Thymus (tissue), 11 donors: Measurements from ENCODE around the gene STX10. TPM values are rescaled to one million over a fixed set of nuclear protein-coding genes. Genes with fewer than 3 reads are reported as not detected.
A peak's percentile ranks its signal among the peaks of the same experiment; 100 is the strongest.
"Not testable (repeated sequence)": the region's sequence is repeated elsewhere in the genome, so short reads cannot be mapped to it uniquely, and the experiment has no call there.

ENCODE experiments used
- DNase-seq, 9 donors: peaks; one replicate each; pipeline ENCODE4 v3.0.0-alpha.2; 2013; ENCODE audit warnings: low spot score in 9 of 9, low read depth in 6 of 9, missing footprints in 1 of 9
- H3K27ac ChIP-seq, 2 donors: one replicate each; pipeline ENCODE4 v1.5.1; 2013; ENCODE audit warnings: control low read depth in 1 of 2, low read depth in 1 of 2, low read length in 1 of 2, mild to moderate bottlenecking in 1 of 2, moderate library complexity in 1 of 2
- H3K27me3 ChIP-seq, 2 donors: one replicate each; pipeline ENCODE4 v1.5.1; 2013; ENCODE audit warnings: low read length in 1 of 2; ENCODE audit not compliant: control insufficient read depth in 2 of 2, insufficient read depth in 1 of 2
- H3K36me3 ChIP-seq, 2 donors: one replicate each; pipeline ENCODE4 v1.5.1; 2013; ENCODE audit warnings: low read length in 1 of 2, mild to moderate bottlenecking in 1 of 2, moderate library complexity in 1 of 2; ENCODE audit not compliant: control insufficient read depth in 2 of 2, insufficient read depth in 2 of 2
- H3K4me1 ChIP-seq, 2 donors: one replicate each; pipeline ENCODE4 v1.5.1; 2013; ENCODE audit warnings: low read length in 2 of 2; ENCODE audit not compliant: control insufficient read depth in 2 of 2, insufficient read depth in 2 of 2
- H3K4me3 ChIP-seq, 2 donors: one replicate each; pipeline ENCODE4 v1.5.1; 2013; ENCODE audit warnings: low read length in 2 of 2, control low read depth in 1 of 2, mild to moderate bottlenecking in 1 of 2
- H3K9me3 ChIP-seq, 2 donors: one replicate each; pipeline ENCODE4 v1.5.1; 2013; ENCODE audit warnings: low read length in 1 of 2, mild to moderate bottlenecking in 1 of 2; ENCODE audit not compliant: control insufficient read depth in 2 of 2, insufficient read depth in 1 of 2
- WGBS: extraction: QIAGEN DNeasy Blood & Tissue Kit; methylation state at CpG from one replicate; pipeline ENCODE4 v1.1.7; 2013; 5-methylcytosine and 5-hydroxymethylcytosine counted together
- polyA plus RNA-seq: library from polyadenylated mRNA; stranded (reverse); fragments of 200-250 nt; gene quantifications from one replicate; pipeline ENCODE4 v1.2.3, GENCODE V29; 2013
- total RNA-seq: library from RNA; stranded (reverse); fragments of 120-200 nt; gene quantifications from one replicate; pipeline ENCODE4 v1.2.4, GENCODE V29; 2013
- donor health status: healthy.

STX10 gene
- total and polyA plus RNA-seq, 2 donors = 47.9 to 101 TPM

GRCh38 chr19:13171146-13171545 lies 21.0 kb upstream of the STX10 start:
- DNase-seq = no peak
- peaks cover 12 to 48% of the 10 kb centered on the region in 2 donors for H3K4me1 ChIP-seq
- H3K36me3 ChIP-seq = no peaks in the 10 kb centered on the region
- no peak overlapping the region for H3K27ac ChIP-seq
- WGBS = 97% methylated on average over 7 of the region's 7 CpGs
- no peaks in the 10 kb centered on the region for H3K27me3 ChIP-seq
- no peak overlapping the region for H3K4me3 ChIP-seq
- H3K9me3 ChIP-seq = peaks cover 2 to 5% of the 10 kb centered on the region in 2 donors

GRCh38 chr19:13169769-13170168 lies 19.6 kb upstream of the STX10 start:
- Histone ChIP-seq H3K36me3 (no peaks in the 10 kb centered on the region), H3K4me1 (peaks cover 18 to 61% of the 10 kb centered on the region in 2 donors), H3K4me3 (no peak overlapping the region), H3K9me3 (peaks cover 2 to 5% of the 10 kb centered on the region in 2 donors), H3K27ac (peak overlapping the region in 1 of 2 donors; percentile 77), H3K27me3 (no peaks in the 10 kb centered on the region)
- no peak for DNase-seq
- WGBS = 95% methylated on average over 5 of the region's 5 CpGs

GRCh38 chr19:13166151-13166550 lies 16.0 kb upstream of the STX10 start:
- not testable (repeated sequence) for H3K27me3 ChIP-seq, H3K36me3 ChIP-seq, H3K9me3 ChIP-seq, H3K4me3 ChIP-seq, DNase-seq, H3K27ac ChIP-seq
- 98% methylated on average over 3 of the region's 3 CpGs for WGBS
- peaks cover 37 to 86% of the 10 kb centered on the region in 2 donors for H3K4me1 ChIP-seq

GRCh38 chr19:13165162-13165997 lies 15.2 kb upstream of the STX10 start:
- Histone ChIP-seq H3K27ac (peak overlapping the region; percentile 88 to 97), H3K27me3 (no peaks in the 10 kb centered on the region), H3K9me3 (peaks cover 0 to 5% of the 10 kb centered on the region in 2 donors), H3K4me3 (no peak overlapping the region), H3K36me3 (no peaks in the 10 kb centered on the region), H3K4me1 (peaks cover 37 to 89% of the 10 kb centered on the region in 2 donors)
- 89% methylated on average over 19 of the region's 19 CpGs for WGBS
- no peak for DNase-seq

GRCh38 chr19:13164343-13165161 lies 14.4 kb upstream of the STX10 start:
- DNase-seq = peak in 6 of 9 donors; percentile 32 to 79 (median 54)
- Histone ChIP-seq H3K9me3 (peaks cover 0 to 5% of the 10 kb centered on the region in 2 donors), H3K27me3 (no peaks in the 10 kb centered on the region), H3K36me3 (no peaks in the 10 kb centered on the region), H3K4me1 (peaks cover 37 to 81% of the 10 kb centered on the region in 2 donors), H3K27ac (peak overlapping the region; percentile 88 to 97), H3K4me3 (peak overlapping the region; percentile 31 to 52)
- 9% methylated on average over 19 of the region's 19 CpGs for WGBS

- peak overlapping the region; percentile 88 to 97 for H3K27ac ChIP-seq
- DNase-seq = peak in 6 of 9 donors; percentile 21 to 65 (median 37)
- H3K4me1 ChIP-seq = peaks cover 36 to 73% of the 10 kb centered on the region in 2 donors
- no peaks in the 10 kb centered on the region for H3K36me3 ChIP-seq
- peaks cover 0 to 5% of the 10 kb centered on the region in 2 donors for H3K9me3 ChIP-seq
- peak overlapping the region; percentile 31 to 52 for H3K4me3 ChIP-seq
- 9% methylated on average over 20 of the region's 20 CpGs for WGBS
- no peaks in the 10 kb centered on the region for H3K27me3 ChIP-seq
These were observed 13.6 kb upstream of the STX10 start for GRCh38 chr19:13163609-13164342.

- Histone ChIP-seq H3K4me3 (peak overlapping the region; percentile 31 to 52), H3K36me3 (no peaks in the 10 kb centered on the region), H3K4me1 (peaks cover 33 to 65% of the 10 kb centered on the region in 2 donors), H3K9me3 (peaks cover 0 to 5% of the 10 kb centered on the region in 2 donors), H3K27ac (peak overlapping the region; percentile 88 to 97), H3K27me3 (no peaks in the 10 kb centered on the region)
- 1% methylated on average over 58 of the region's 58 CpGs for WGBS
- DNase-seq = peak in 8 of 9 donors; percentile 72 to 94 (median 86)
These were observed 12.8 kb upstream of the STX10 start for GRCh38 chr19:13162724-13163608.

GRCh38 chr19:13160557-13160956 lies 10.4 kb upstream of the STX10 start:
- Histone ChIP-seq H3K4me1 (peaks cover 41 to 63% of the 10 kb centered on the region in 2 donors), H3K27ac (no peak overlapping the region), H3K4me3 (no peak overlapping the region), H3K27me3 (no peaks in the 10 kb centered on the region), H3K36me3 (no peaks in the 10 kb centered on the region), H3K9me3 (peaks cover 0 to 2% of the 10 kb centered on the region in 2 donors)
- no peak for DNase-seq
- WGBS = 96% methylated on average over 1 of the region's 1 CpG
